ENCODE results near the gene SLITRK6. TPM values are rescaled to one million over a fixed set of nuclear protein-coding genes. Genes with fewer than 3 reads are reported as not detected.

Gene SLITRK6
- total RNA-seq, 1 experiment from 2014 or later: not detected

GRCh38 chr13:85768946-85769345 is 30.3 kb downstream of the SLITRK6 start:
- no peaks in the 10 kb centered on the region for H3K9me2 ChIP-seq (ENCODE audit: insufficient read depth)
- H3K27ac ChIP-seq (ENCODE audit: low read depth, low read length): no peak overlapping the region
- no peak for ATAC-seq
- H3K4me2 ChIP-seq (ENCODE audit: low read length): no peak overlapping the region
- DNase-seq (ENCODE audit: low read depth, low spot score): no peak
- POLR2A ChIA-PET: no interaction called here
- no peak overlapping the region for H2AFZ ChIP-seq (ENCODE audit: low read depth, low read length, poor library complexity, severe bottlenecking)
- H3K27me3 ChIP-seq (ENCODE audit: insufficient read depth, low read length): no peaks in the 10 kb centered on the region
- no TSS peak for BruUV-seq (replicated peaks)
- H3K9me3 ChIP-seq (ENCODE audit: control insufficient read depth in 1 of 2, insufficient read depth in 1 of 2, low read depth in 1 of 2, low read length in 2 of 2): no peaks in the 10 kb centered on the region; a peak in 1 of 4 replicates
- H3K4me1 ChIP-seq (ENCODE audit: control insufficient read depth in 1 of 2, insufficient read depth in 2 of 2, low read length in 2 of 2): no peaks in the 10 kb centered on the region
- no peaks in the 10 kb centered on the region for H3K79me2 ChIP-seq (ENCODE audit: insufficient read depth, low read length)
- no peak overlapping the region for H3K9ac ChIP-seq (ENCODE audit: low read length)
- no peaks in the 10 kb centered on the region for H4K20me1 ChIP-seq (ENCODE audit: insufficient read depth)
- no peaks in the 10 kb centered on the region for H3K36me3 ChIP-seq (ENCODE audit: control insufficient read depth in 1 of 2, insufficient read depth in 2 of 2, low read length in 2 of 2)
- no peak for TF ChIP-seq SIN3A (IDR thresholded peaks at IDR 0.05; ENCODE audit: low read depth)
- no peak for TF ChIP-seq RAD21 (IDR thresholded peaks at IDR 0.05; ENCODE audit: low read depth)
- no peak for TF ChIP-seq ZFX (IDR thresholded peaks at IDR 0.05)
- no peak for TF ChIP-seq EGR1 (IDR thresholded peaks at IDR 0.05; ENCODE audit: low read depth)
- no peak for TF ChIP-seq ELF1 (IDR thresholded peaks at IDR 0.05; ENCODE audit: borderline replicate concordance, low read depth)
- RAD21 ChIA-PET (ENCODE audit: low non-redundant PET in 1 of 2, low total read pairs in 2 of 2, uncharacterized antibody in 2 of 2, unreplicated experiment in 2 of 2): no interaction called here
- no peak overlapping the region for H3K4me3 ChIP-seq (replicated peaks in 1 of 2; ENCODE audit: low read depth in 1 of 2, low read length in 2 of 2)
- intact Hi-C loops (cut with micrococcal nuclease): no loop called here
- CTCF ChIA-PET: no interaction called here

GRCh38 chr13:85755123-85755522 is 44.1 kb downstream of the SLITRK6 start:
- RAD21 ChIA-PET (ENCODE audit: low non-redundant PET in 1 of 2, low total read pairs in 2 of 2, uncharacterized antibody in 2 of 2, unreplicated experiment in 2 of 2): no interaction called here
- H4K20me1 ChIP-seq (ENCODE audit: insufficient read depth): no peaks in the 10 kb centered on the region
- no peaks in the 10 kb centered on the region for H3K9me2 ChIP-seq (ENCODE audit: insufficient read depth)
- H3K4me3 ChIP-seq (replicated peaks in 1 of 2; ENCODE audit: low read depth in 1 of 2, low read length in 2 of 2): no peak overlapping the region
- no peak overlapping the region for H3K27ac ChIP-seq (ENCODE audit: low read depth, low read length)
- ATAC-seq: no peak
- no TSS peak for BruUV-seq (replicated peaks)
- TF ChIP-seq FOSL1 (IDR thresholded peaks at IDR 0.05; ENCODE audit: low read depth) (no peak), SRF (IDR thresholded peaks at IDR 0.05; ENCODE audit: low read depth) (no peak), ZBTB33 (IDR thresholded peaks at IDR 0.05; ENCODE audit: extremely low read depth, insufficient replicate concordance, low read length) (no peak), EZH2phosphoT487 (IDR thresholded peaks at IDR 0.05; ENCODE audit: borderline replicate concordance) (no peak), CEBPB (IDR thresholded peaks at IDR 0.05; ENCODE audit: low read depth) (no peak), ZNF274 (IDR thresholded peaks at IDR 0.05; ENCODE audit: low read depth, low read length) (no peak), SIN3A (IDR thresholded peaks at IDR 0.05; ENCODE audit: low read depth) (no peak), MAX (IDR thresholded peaks at IDR 0.05) (no peak), YY1 (IDR thresholded peaks at IDR 0.05; ENCODE audit: extremely low read depth, insufficient replicate concordance, low read depth, low read length) (no peak), SP1 (IDR thresholded peaks at IDR 0.05; ENCODE audit: low read depth) (no peak), JUND (IDR thresholded peaks at IDR 0.05) (no peak), CBX3 (IDR thresholded peaks at IDR 0.05; ENCODE audit: low read depth) (no peak), RAD21 (IDR thresholded peaks at IDR 0.05; ENCODE audit: low read depth) (no peak), POLR2AphosphoS5 (IDR thresholded peaks at IDR 0.05; ENCODE audit: low read depth, low read length) (no peak)
- TF ChIP-seq, protein P1, sequence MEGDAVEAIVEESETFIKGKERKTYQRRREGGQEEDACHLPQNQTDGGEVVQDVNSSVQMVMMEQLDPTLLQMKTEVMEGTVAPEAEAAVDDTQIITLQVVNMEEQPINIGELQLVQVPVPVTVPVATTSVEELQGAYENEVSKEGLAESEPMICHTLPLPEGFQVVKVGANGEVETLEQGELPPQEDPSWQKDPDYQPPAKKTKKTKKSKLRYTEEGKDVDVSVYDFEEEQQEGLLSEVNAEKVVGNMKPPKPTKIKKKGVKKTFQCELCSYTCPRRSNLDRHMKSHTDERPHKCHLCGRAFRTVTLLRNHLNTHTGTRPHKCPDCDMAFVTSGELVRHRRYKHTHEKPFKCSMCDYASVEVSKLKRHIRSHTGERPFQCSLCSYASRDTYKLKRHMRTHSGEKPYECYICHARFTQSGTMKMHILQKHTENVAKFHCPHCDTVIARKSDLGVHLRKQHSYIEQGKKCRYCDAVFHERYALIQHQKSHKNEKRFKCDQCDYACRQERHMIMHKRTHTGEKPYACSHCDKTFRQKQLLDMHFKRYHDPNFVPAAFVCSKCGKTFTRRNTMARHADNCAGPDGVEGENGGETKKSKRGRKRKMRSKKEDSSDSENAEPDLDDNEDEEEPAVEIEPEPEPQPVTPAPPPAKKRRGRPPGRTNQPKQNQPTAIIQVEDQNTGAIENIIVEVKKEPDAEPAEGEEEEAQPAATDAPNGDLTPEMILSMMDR (IDR thresholded peaks at IDR 0.05 in 2 of 3, conservative IDR thresholded peaks at IDR 0.05 in 1 of 3; ENCODE audit: borderline replicate concordance in 1 of 3, insufficient read depth in 1 of 3, low read depth in 2 of 3, low read length in 2 of 3): no peak
- no peaks in the 10 kb centered on the region for H3K4me1 ChIP-seq (ENCODE audit: control insufficient read depth in 1 of 2, insufficient read depth in 2 of 2, low read length in 2 of 2)
- no peaks in the 10 kb centered on the region for H3K9me3 ChIP-seq (ENCODE audit: control insufficient read depth in 1 of 2, insufficient read depth in 1 of 2, low read depth in 1 of 2, low read length in 2 of 2)
- no peaks in the 10 kb centered on the region for H3K79me2 ChIP-seq (ENCODE audit: insufficient read depth, low read length)
- H3K9ac ChIP-seq (ENCODE audit: low read length): no peak overlapping the region
- intact Hi-C loops (cut with micrococcal nuclease): no loop called here
- H3K4me2 ChIP-seq (ENCODE audit: low read length): no peak overlapping the region
- H3K36me3 ChIP-seq (ENCODE audit: control insufficient read depth in 1 of 2, insufficient read depth in 2 of 2, low read length in 2 of 2): no peaks in the 10 kb centered on the region
- H3K27me3 ChIP-seq (ENCODE audit: insufficient read depth, low read length): no peaks in the 10 kb centered on the region
- POLR2A ChIA-PET: no interaction called here
- no peak overlapping the region for H2AFZ ChIP-seq (ENCODE audit: low read depth, low read length, poor library complexity, severe bottlenecking)
- no peak for DNase-seq (ENCODE audit: low read depth, low spot score)
- CTCF ChIA-PET: no interaction called here
